Osteoblast (primary cell): Measurements from ENCODE around the gene MEG3. TPM values are rescaled to one million over a fixed set of nuclear protein-coding genes. Genes with fewer than 3 reads are reported as not detected.

ENCODE experiments used
- DNase-seq: peaks from one replicate; pipeline ENCODE4 v3.0.0; 2011; ENCODE audit warnings: low spot score, mixed read lengths; ENCODE audit not compliant: insufficient read length; ENCODE audit errors: missing footprints
- H2AFZ ChIP-seq: 2 replicates; pipeline ENCODE4 v1.6.0; 2011; ENCODE audit warnings: mild to moderate bottlenecking, low read length
- H3K27ac ChIP-seq: 2 replicates; pipeline ENCODE4 v1.5.1; 2011; ENCODE audit warnings: mild to moderate bottlenecking, low read depth, low read length, moderate library complexity
- H3K27me3 ChIP-seq: 2 replicates; pipeline ENCODE4 v1.6.0; 2012; ENCODE audit warnings: mild to moderate bottlenecking, control low read depth, inconsistent platforms, low read length, moderate library complexity; ENCODE audit not compliant: insufficient read depth
- H3K36me3 ChIP-seq: 2 replicates; pipeline ENCODE4 v1.5.1; 2011; ENCODE audit warnings: mild to moderate bottlenecking, low read length, control low read depth, moderate library complexity; ENCODE audit not compliant: insufficient read depth
- H3K4me1 ChIP-seq: 2 replicates; pipeline ENCODE4 v1.5.1; 2011; ENCODE audit warnings: mild to moderate bottlenecking, low read length, control low read depth, moderate library complexity; ENCODE audit not compliant: insufficient read depth
- H3K4me2 ChIP-seq: 2 replicates; pipeline ENCODE4 v1.6.0; 2011; ENCODE audit warnings: mild to moderate bottlenecking, low read length; ENCODE audit not compliant: insufficient read depth
- H3K4me3 ChIP-seq: fragments of 200-600 bp; sonication (generic); 3 replicates; pipeline ENCODE4 v1.5.1; 2012; ENCODE audit warnings: mild to moderate bottlenecking, low read length, inconsistent platforms; ENCODE audit not compliant: insufficient read depth
- H3K79me2 ChIP-seq: 2 replicates; pipeline ENCODE4 v1.6.0; 2012; ENCODE audit warnings: mild to moderate bottlenecking, low read length, control low read depth, inconsistent platforms; ENCODE audit not compliant: insufficient read depth
- H3K9me3 ChIP-seq: 2 replicates; pipeline ENCODE4 v1.5.1; 2011; ENCODE audit warnings: low read depth, low read length, control low read depth
- H4K20me1 ChIP-seq: 2 replicates; pipeline ENCODE4 v1.6.0; 2012; ENCODE audit warnings: mild to moderate bottlenecking, low read length, control low read depth; ENCODE audit not compliant: insufficient read depth
- total RNA-seq: library from RNA; depleted of rRNA; stranded (reverse); fragments of >200 nt; gene quantifications from 2 replicates; pipeline ENCODE4 v1.2.3, GENCODE V29; 2012
- TF ChIP-seq, protein P1 (sequence below): IDR thresholded peaks from 2 replicates; pipeline ENCODE4 v1.5.1; 2011; ENCODE audit warnings: mild to moderate bottlenecking, low read depth, low read length, moderate library complexity; ENCODE audit errors: extremely low read depth

MEG3 gene
- total RNA-seq, 1 donor, result 200 TPM

DNA sequence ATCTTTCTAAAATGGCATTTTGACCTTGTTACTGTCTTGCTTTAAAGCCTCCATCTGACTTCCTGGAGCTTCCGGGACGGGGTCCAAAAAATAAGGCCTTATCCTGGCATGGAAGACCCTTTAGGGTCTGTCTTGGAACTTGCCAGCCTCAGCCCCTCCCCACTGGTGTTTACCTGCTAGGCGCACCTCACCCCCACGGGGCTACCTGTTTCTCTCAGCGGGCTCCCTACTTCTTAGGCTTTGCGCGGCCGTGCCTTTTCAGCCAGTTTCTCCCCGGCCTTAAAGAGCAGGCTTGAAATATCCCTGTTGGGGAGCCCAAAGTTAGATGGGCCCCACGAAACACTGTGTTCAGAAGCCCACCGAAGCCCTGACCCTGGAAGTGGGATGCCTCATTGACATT is 72.5 kb downstream of the MEG3 start:
- peaks cover 6% of the 10 kb centered on the region for H4K20me1 ChIP-seq
- H3K79me2 ChIP-seq, result peaks cover 31% of the 10 kb centered on the region
- H3K27me3 ChIP-seq, result peaks cover 14% of the 10 kb centered on the region
- H3K4me1 ChIP-seq, result no peaks in the 10 kb centered on the region
- peak; percentile 50 for DNase-seq
- H3K4me2 ChIP-seq, result no peak overlapping the region
- H3K9me3 ChIP-seq, result no peaks in the 10 kb centered on the region
- H3K4me3 ChIP-seq, result no peak overlapping the region
- TF ChIP-seq, protein P1, sequence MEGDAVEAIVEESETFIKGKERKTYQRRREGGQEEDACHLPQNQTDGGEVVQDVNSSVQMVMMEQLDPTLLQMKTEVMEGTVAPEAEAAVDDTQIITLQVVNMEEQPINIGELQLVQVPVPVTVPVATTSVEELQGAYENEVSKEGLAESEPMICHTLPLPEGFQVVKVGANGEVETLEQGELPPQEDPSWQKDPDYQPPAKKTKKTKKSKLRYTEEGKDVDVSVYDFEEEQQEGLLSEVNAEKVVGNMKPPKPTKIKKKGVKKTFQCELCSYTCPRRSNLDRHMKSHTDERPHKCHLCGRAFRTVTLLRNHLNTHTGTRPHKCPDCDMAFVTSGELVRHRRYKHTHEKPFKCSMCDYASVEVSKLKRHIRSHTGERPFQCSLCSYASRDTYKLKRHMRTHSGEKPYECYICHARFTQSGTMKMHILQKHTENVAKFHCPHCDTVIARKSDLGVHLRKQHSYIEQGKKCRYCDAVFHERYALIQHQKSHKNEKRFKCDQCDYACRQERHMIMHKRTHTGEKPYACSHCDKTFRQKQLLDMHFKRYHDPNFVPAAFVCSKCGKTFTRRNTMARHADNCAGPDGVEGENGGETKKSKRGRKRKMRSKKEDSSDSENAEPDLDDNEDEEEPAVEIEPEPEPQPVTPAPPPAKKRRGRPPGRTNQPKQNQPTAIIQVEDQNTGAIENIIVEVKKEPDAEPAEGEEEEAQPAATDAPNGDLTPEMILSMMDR, result no peak
- H2AFZ ChIP-seq, result no peak overlapping the region
- no peak overlapping the region for H3K27ac ChIP-seq
- peaks cover 51% of the 10 kb centered on the region for H3K36me3 ChIP-seq

DNA sequence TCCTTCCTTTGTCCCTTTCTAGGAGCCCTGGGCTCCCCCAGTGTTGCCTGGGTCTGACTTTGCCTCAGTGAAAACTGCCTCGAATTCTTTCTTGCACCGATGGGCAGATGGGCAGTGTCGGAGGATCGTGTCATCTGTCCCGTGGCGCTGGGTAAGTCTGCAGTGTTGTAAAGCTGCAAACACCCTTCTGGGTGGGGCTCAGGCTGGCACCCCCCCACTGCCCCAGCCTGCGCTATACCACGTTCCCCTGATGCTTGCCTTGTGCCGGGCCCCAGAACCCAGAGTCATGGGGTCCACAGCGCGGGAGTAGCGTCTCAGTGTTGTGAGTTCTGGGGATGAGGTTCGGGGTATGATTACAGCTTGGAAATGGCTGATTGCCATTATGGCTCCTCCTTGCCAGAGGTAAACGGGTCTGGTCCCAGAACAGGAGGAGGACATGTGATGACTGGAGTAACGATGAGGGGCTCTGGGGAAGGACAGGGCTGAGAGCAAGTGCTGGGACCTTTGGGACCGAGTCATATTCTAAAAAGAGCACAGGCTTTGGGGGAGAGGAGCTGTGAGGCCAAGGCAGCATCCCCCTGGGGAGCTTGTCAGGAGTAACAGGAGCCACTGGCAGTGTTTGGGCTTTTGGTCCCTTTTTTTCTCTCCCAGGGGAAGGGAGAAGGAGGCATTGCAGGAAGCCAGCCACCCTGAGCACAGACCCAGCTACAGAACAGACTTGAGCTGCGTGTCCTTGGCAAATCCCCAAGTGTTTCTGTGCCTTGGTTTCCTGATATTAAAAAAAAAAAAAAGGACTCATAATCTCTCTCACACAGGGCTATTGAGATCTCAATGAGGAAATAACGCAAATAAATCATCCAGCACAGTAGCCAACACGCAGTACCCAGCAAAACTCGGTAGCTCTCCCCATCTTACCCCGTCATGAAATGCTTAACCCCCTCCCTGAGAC is 73.3 kb downstream of the MEG3 start:
- TF ChIP-seq, protein P1, result no peak
- peaks cover 31% of the 10 kb centered on the region for H3K79me2 ChIP-seq

DNA sequence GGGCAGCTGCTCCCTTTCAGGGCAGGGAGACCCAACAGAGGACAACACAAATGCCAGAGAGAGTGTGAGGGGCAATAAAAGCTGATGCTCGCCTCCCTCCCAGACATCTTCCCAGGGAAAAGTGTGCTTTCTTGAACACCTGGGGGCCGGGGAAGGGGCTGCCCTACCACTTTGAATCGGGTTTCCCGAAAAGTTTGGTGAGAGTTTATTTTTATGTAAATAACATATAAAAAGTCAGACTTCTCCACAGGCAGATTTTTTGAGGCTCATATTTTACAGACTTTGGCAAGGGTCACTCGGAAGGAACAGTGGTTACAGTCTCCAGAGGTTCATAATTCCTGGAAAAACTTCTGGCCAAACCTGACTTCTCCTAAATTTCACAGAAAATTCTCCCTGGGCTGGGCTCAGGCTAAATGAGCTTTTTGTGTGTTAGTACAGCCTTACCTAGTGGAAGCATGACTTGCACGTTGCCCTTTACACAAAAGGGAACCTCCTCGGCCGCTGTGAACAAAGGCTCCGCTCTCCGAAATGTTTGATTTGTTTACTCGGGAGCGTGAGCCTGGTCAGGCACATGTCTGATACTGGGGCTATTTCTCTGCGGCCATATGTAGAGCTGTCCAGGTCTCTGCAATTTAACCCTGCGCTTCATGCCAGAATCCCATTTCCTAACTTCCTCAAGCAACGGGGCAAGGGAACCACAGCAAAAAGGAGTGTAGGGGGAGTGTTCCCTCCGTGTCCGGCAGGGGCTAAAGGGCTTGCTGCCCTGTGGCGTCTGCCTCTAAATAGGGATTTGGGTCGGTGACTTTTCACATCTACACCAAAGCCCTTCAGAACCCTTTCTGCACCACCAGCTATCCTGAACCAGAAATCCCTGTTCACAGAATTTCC is 74.2 kb downstream of the MEG3 start:
- Histone ChIP-seq H4K20me1 (peaks cover 4% of the 10 kb centered on the region), H3K27ac (no peak overlapping the region), H3K4me3 (no peak overlapping the region), H3K36me3 (peaks cover 40% of the 10 kb centered on the region), H3K27me3 (peaks cover 17% of the 10 kb centered on the region), H2AFZ (no peak overlapping the region), H3K4me1 (no peaks in the 10 kb centered on the region), H3K4me2 (no peak overlapping the region), H3K9me3 (no peaks in the 10 kb centered on the region), H3K79me2 (peaks cover 22% of the 10 kb centered on the region)
- TF ChIP-seq, protein P1, result no peak
- peak; percentile 84 for DNase-seq

More for the DNA sequence above, 73.3 kb downstream of the MEG3 start:
- no peak overlapping the region for H3K4me2 ChIP-seq
- no peak overlapping the region for H3K4me3 ChIP-seq
- DNase-seq, result peak; percentile 77
- peaks cover 14% of the 10 kb centered on the region for H3K27me3 ChIP-seq
- no peaks in the 10 kb centered on the region for H3K9me3 ChIP-seq
- no peak overlapping the region for H2AFZ ChIP-seq
- peaks cover 49% of the 10 kb centered on the region for H3K36me3 ChIP-seq
- no peaks in the 10 kb centered on the region for H3K4me1 ChIP-seq
- H3K27ac ChIP-seq, result no peak overlapping the region
- H4K20me1 ChIP-seq, result peaks cover 4% of the 10 kb centered on the region
